Measurements from ENCODE around the gene SEC14L2. TPM values are rescaled to one million over a fixed set of nuclear protein-coding genes. Genes with fewer than 3 reads are reported as not detected.

SEC14L2 gene
- total RNA-seq, 1 donor from 2014 or later, result 5.7 TPM

DNA sequence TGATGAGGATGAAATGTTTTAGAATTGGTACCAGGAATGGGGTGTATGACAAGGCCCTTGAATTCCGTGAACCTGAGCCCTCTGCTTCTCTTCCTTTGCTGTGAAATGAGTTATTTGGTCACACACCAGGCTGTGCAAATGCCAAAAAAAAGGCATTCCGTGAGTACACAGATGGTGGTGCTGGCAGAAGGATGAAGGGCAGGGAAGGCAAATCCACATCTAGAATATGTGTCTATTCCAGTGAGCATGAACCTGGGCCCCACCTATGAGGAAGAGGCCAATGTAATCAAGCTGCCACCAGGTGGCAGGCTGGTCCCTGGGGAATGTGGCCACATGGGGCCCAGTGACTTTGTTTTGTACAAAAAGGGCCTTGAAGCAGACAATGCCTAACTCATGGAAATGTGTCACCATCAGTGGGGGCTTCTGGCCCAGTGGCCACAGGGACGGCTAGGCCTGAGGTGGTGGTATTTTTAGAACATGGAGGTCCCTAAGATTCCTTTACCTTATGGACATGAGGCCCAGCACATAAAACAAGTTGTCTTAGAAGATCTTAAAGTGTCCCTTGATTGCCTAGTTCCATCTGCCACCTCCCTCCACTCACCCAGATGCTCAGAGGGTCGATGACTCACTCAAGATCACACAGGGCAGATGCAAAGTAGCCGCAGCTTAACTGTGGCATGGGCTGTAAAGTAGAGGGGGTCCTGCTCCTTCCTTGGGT, 5.7 kb upstream of the SEC14L2 start:
- no peaks in the 10 kb centered on the region for H4K20me1 ChIP-seq (ENCODE audit: low read depth)
- no peak overlapping the region for H3K9ac ChIP-seq
- no peak overlapping the region for H3K4me3 ChIP-seq
- no peaks in the 10 kb centered on the region for H3K36me3 ChIP-seq
- H3K27me3 Mint-ChIP-seq (ENCODE audit: insufficient read depth, low read depth), result peaks cover 5% of the 10 kb centered on the region
- DNase-seq (ENCODE audit: low spot score), result peak; percentile 75
- H3K27ac ChIP-seq, result no peak overlapping the region
- peaks cover 12% of the 10 kb centered on the region for H3K27me3 ChIP-seq
- H3K27ac Mint-ChIP-seq, result peak overlapping the region; percentile 83
- TF ChIP-seq, protein P1, sequence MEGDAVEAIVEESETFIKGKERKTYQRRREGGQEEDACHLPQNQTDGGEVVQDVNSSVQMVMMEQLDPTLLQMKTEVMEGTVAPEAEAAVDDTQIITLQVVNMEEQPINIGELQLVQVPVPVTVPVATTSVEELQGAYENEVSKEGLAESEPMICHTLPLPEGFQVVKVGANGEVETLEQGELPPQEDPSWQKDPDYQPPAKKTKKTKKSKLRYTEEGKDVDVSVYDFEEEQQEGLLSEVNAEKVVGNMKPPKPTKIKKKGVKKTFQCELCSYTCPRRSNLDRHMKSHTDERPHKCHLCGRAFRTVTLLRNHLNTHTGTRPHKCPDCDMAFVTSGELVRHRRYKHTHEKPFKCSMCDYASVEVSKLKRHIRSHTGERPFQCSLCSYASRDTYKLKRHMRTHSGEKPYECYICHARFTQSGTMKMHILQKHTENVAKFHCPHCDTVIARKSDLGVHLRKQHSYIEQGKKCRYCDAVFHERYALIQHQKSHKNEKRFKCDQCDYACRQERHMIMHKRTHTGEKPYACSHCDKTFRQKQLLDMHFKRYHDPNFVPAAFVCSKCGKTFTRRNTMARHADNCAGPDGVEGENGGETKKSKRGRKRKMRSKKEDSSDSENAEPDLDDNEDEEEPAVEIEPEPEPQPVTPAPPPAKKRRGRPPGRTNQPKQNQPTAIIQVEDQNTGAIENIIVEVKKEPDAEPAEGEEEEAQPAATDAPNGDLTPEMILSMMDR (IDR thresholded peaks at IDR 0.05), result peak; percentile 64
- no peak for TF ChIP-seq EZH2 (IDR thresholded peaks at IDR 0.05)
- H3K79me2 ChIP-seq (ENCODE audit: low read depth), result no peaks in the 10 kb centered on the region
- no peaks in the 10 kb centered on the region for H3K9me3 ChIP-seq (ENCODE audit: low read depth)
- no peak overlapping the region for H3K4me3 Mint-ChIP-seq
- H3K4me1 ChIP-seq, result peaks cover 30% of the 10 kb centered on the region
- peaks cover 35% of the 10 kb centered on the region for H3F3A ChIP-seq (ENCODE audit: low read depth)
- H3K4me1 Mint-ChIP-seq, result peaks cover 44% of the 10 kb centered on the region
- no peaks in the 10 kb centered on the region for H3K36me3 Mint-ChIP-seq
- H3K9me3 Mint-ChIP-seq, result peaks cover 6% of the 10 kb centered on the region
- no peak overlapping the region for H2AFZ ChIP-seq (replicated peaks)
- no peak overlapping the region for H3K4me2 ChIP-seq

GRCh38 chr22:30392661-30393321, 4.0 kb upstream of the SEC14L2 start:
- Histone ChIP-seq H3K36me3 (no peaks in the 10 kb centered on the region), H4K20me1 (ENCODE audit: low read depth) (no peaks in the 10 kb centered on the region), H3K79me2 (ENCODE audit: low read depth) (no peaks in the 10 kb centered on the region), H3K4me3 (peak overlapping the region; percentile 28), H3K27ac (peak overlapping the region; percentile 71), H3K4me2 (peak overlapping the region; percentile 78), H3K27me3 (peaks cover 29% of the 10 kb centered on the region), H3K9me3 (ENCODE audit: low read depth) (no peaks in the 10 kb centered on the region), H2AFZ (replicated peaks) (no peak overlapping the region), H3K9ac (no peak overlapping the region), H3K4me1 (peaks cover 33% of the 10 kb centered on the region), H3F3A (ENCODE audit: low read depth) (peaks cover 39% of the 10 kb centered on the region)
- TF ChIP-seq, protein P1 (IDR thresholded peaks at IDR 0.05), result no peak
- TF ChIP-seq EZH2phosphoT487 (IDR thresholded peaks at IDR 0.05), result peak; percentile 65
- Mint-ChIP-seq H3K4me1 (peaks cover 46% of the 10 kb centered on the region), H3K4me3 (peak overlapping the region; percentile 62), H3K9me3 (peaks cover 6% of the 10 kb centered on the region), H3K36me3 (no peaks in the 10 kb centered on the region), H3K27me3 (ENCODE audit: insufficient read depth, low read depth) (peaks cover 5% of the 10 kb centered on the region), H3K27ac (peak overlapping the region; percentile 96)
- peak; percentile 81 for DNase-seq (ENCODE audit: low spot score)

GRCh38 chr22:30393322-30393680, 3.5 kb upstream of the SEC14L2 start:
- Histone ChIP-seq H3K27ac (peak overlapping the region; percentile 71), H3K4me3 (peak overlapping the region; percentile 28), H2AFZ (replicated peaks) (no peak overlapping the region), H3F3A (ENCODE audit: low read depth) (peaks cover 39% of the 10 kb centered on the region), H3K79me2 (ENCODE audit: low read depth) (no peaks in the 10 kb centered on the region), H3K9me3 (ENCODE audit: low read depth) (no peaks in the 10 kb centered on the region), H3K4me2 (peak overlapping the region; percentile 78), H3K27me3 (peaks cover 34% of the 10 kb centered on the region), H3K36me3 (no peaks in the 10 kb centered on the region), H3K4me1 (peaks cover 38% of the 10 kb centered on the region), H3K9ac (no peak overlapping the region), H4K20me1 (ENCODE audit: low read depth) (no peaks in the 10 kb centered on the region)
- Mint-ChIP-seq H3K4me1 (peaks cover 51% of the 10 kb centered on the region), H3K27ac (peak overlapping the region; percentile 96), H3K9me3 (peaks cover 6% of the 10 kb centered on the region), H3K27me3 (ENCODE audit: insufficient read depth, low read depth) (peaks cover 7% of the 10 kb centered on the region), H3K36me3 (no peaks in the 10 kb centered on the region), H3K4me3 (peak overlapping the region; percentile 61)
- no peak for DNase-seq (ENCODE audit: low spot score)
- TF ChIP-seq EZH2phosphoT487 (IDR thresholded peaks at IDR 0.05) (no peak), EZH2 (IDR thresholded peaks at IDR 0.05) (no peak)
- TF ChIP-seq, protein P1 (IDR thresholded peaks at IDR 0.05), result no peak
